Testis (tissue), 3 donors: ENCODE measurements around the gene NUDT16. TPM values are rescaled to one million over a fixed set of nuclear protein-coding genes. Genes with fewer than 3 reads are reported as not detected.

Source experiments
- DNase-seq: peaks from one replicate; pipeline ENCODE4 v3.0.0-alpha.2; 2019
- H3K27ac ChIP-seq, 2 donors: fragments of 200-600 bp; sonication (generic); one replicate each; pipeline ENCODE4 v1.5.1; 2019
- H3K27me3 ChIP-seq: fragments of 200-600 bp; sonication (generic); one replicate; pipeline ENCODE4 v1.5.1; 2019
- H3K36me3 ChIP-seq: fragments of 200-600 bp; sonication (generic); one replicate; pipeline ENCODE4 v1.5.1; 2017; ENCODE audit warnings: low read depth; ENCODE audit errors: missing control alignments
- H3K4me1 ChIP-seq: fragments of 200-600 bp; sonication (generic); one replicate; pipeline ENCODE4 v1.5.1; 2019
- H3K4me3 ChIP-seq, 2 donors: fragments of 200-600 bp; sonication (generic); one replicate each; pipeline ENCODE4 v1.5.1; 2017 to 2019
- H3K9me3 ChIP-seq: fragments of 200-600 bp; sonication (generic); one replicate; pipeline ENCODE4 v1.5.1; 2017
- POLR2A ChIP-seq: fragments of 450-650 bp; IDR thresholded peaks from one replicate; pipeline ENCODE4 v1.6.1; 2017; ENCODE audit warnings: antibody characterized with exemption, mild to moderate bottlenecking, moderate library complexity
- WGBS, 2 donors: methylation state at CpG; one replicate each; pipeline ENCODE4 v1.1.5; 2018; 5-methylcytosine and 5-hydroxymethylcytosine counted together
- intact Hi-C: fragments of 100-400 bp; cut with DNase I; formaldehyde crosslinking; loops from one replicate; pipeline ENCODE4 v1.15.1; 2023; ENCODE audit warnings: low total_unique reads
- polyA plus RNA-seq: library from polyadenylated mRNA; stranded (reverse); fragments of 350-450 nt; fragmentation: Illumina TruSeq; extraction: RNeasy Lipid Tissue Mini Kit (QIAGEN cat#74804); gene quantifications from one replicate; pipeline ENCODE4 v1.2.3, GENCODE V29; 2014; ENCODE audit warnings: low read depth, low replicate concordance; ENCODE audit not compliant: insufficient read depth
- total RNA-seq, 2 donors: library from RNA; depleted of rRNA; stranded (reverse); fragments of >200 nt; gene quantifications; one replicate each; pipeline ENCODE4 v1.2.3, GENCODE V29; 2016
- TF ChIP-seq, protein P1 (sequence below), 3 experiments: fragments of 450-650 bp in 2 of 3; fragments of 200-600 bp in 1 of 3; sonication (generic) in 1 of 3; IDR thresholded peaks; one replicate each; pipeline ENCODE4 v1.5.1; 2016 to 2019; ENCODE audit warnings: antibody characterized with exemption in 3 of 3, mild to moderate bottlenecking in 2 of 3, moderate library complexity in 1 of 3

NUDT16 gene
- total and polyA plus RNA-seq, 3 donors from 2014 or later: 20.6 to 26.4 (median 20.8) TPM

DNA sequence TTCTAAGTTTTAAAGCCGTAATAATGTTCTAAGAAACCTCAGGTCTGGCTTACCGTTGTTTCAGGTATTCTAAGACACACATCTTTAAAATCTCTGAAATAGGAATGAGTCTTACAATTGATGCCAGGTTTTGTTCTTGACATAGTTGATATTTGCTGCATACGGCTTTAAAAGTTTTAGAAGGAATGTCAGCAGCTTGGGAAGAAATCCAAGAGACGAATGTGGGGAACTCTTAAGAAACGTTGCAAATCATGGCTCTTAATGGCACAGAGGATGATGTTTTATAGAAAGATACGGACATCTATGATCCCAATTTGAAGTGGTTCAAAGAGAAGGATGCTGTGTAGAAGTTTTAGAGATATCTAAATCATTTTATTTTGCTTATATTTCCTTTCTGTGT is 11.5 kb downstream of the NUDT16 start:
- Histone ChIP-seq H3K9me3 (no peaks in the 10 kb centered on the region), H3K27ac (no peak overlapping the region), H3K27me3 (no peaks in the 10 kb centered on the region), H3K4me3 (no peak overlapping the region), H3K4me1 (no peaks in the 10 kb centered on the region), H3K36me3 (no peaks in the 10 kb centered on the region)
- TF ChIP-seq POLR2A: no peak
- TF ChIP-seq, protein P1, sequence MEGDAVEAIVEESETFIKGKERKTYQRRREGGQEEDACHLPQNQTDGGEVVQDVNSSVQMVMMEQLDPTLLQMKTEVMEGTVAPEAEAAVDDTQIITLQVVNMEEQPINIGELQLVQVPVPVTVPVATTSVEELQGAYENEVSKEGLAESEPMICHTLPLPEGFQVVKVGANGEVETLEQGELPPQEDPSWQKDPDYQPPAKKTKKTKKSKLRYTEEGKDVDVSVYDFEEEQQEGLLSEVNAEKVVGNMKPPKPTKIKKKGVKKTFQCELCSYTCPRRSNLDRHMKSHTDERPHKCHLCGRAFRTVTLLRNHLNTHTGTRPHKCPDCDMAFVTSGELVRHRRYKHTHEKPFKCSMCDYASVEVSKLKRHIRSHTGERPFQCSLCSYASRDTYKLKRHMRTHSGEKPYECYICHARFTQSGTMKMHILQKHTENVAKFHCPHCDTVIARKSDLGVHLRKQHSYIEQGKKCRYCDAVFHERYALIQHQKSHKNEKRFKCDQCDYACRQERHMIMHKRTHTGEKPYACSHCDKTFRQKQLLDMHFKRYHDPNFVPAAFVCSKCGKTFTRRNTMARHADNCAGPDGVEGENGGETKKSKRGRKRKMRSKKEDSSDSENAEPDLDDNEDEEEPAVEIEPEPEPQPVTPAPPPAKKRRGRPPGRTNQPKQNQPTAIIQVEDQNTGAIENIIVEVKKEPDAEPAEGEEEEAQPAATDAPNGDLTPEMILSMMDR (IDR thresholded peaks at IDR 0.05): no peak
- WGBS, 2 donors: 50 to 66% methylated on average over 6 of the region's 6 CpGs
- intact Hi-C loops: no loop called here
- DNase-seq: no peak

DNA sequence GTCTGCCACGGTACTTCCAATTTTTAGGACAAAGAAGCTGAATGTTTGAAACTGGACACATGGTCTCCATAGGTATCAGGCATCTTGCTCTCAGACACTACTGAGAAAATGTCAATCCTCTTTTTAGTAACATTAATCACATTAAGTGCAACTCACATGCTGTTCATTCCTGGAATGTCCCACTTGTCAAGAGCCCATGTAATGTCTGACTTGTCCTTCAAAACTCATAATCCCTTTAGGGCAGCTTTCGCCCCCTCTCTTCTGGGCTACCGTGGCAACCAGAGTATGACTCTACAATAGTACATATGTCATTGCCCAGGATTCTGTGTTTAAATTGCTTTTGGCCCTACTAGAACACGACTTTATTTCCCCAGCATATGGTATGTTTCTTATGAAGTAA is 12.3 kb downstream of the NUDT16 start:
- Histone ChIP-seq H3K27me3 (no peaks in the 10 kb centered on the region), H3K27ac (no peak overlapping the region), H3K36me3 (no peaks in the 10 kb centered on the region), H3K9me3 (no peaks in the 10 kb centered on the region), H3K4me1 (no peaks in the 10 kb centered on the region), H3K4me3 (no peak overlapping the region)
- TF ChIP-seq, protein P1 (IDR thresholded peaks at IDR 0.05): no peak
- TF ChIP-seq POLR2A: no peak
- no peak for DNase-seq
- intact Hi-C loops: no loop called here
- WGBS, 2 donors: 83 to 88% methylated on average over 4 of the region's 4 CpGs

DNA sequence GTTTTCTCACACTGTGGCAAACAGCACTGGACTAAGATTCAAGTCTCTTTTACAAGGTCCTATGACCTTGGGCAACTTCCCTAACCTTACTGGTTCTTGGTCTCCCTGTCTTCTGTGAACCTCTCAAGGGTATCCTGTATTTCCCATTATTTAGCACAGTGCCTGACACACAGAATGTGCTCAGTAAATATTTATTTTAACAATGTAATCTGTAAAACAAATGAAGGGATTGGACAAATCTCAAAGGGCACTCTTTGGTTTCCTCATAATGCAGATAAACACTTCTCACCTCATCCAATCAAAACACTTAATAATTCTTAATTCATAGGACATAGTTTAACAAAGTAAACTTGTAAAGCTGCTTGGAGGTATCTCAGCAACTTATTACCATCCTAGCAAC is 12.8 kb downstream of the NUDT16 start:
- no peak overlapping the region for H3K27ac ChIP-seq
- H3K4me1 ChIP-seq: no peaks in the 10 kb centered on the region
- TF ChIP-seq, protein P1 (IDR thresholded peaks at IDR 0.05): no peak
- TF ChIP-seq POLR2A: no peak
- DNase-seq: no peak
- intact Hi-C loops: no loop called here
- no peaks in the 10 kb centered on the region for H3K36me3 ChIP-seq
- H3K27me3 ChIP-seq: no peaks in the 10 kb centered on the region
- H3K9me3 ChIP-seq: no peaks in the 10 kb centered on the region
- H3K4me3 ChIP-seq: no peak overlapping the region

- H3K9me3 ChIP-seq: no peaks in the 10 kb centered on the region
Observed at GRCh38 chr3:131396170-131396569, 14.6 kb downstream of the NUDT16 start.

DNA sequence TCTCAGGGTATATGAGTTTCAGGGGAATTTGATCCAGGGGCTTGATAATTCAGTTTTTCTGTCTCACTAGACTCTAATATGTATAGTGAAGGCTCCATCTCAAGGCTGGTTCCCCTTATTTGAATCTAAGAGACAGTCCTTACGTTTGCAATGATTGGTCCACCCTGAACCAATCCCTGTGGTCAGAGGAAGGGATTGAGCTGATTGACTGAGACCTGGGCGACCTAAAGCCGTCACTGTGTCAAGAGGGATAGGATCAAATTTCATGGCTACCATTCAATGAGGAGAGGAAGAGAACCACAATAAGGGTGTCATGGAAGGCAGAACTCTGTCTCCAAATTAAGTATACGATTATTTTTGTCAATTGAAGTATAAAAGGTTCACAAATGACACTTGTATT is 16.3 kb downstream of the NUDT16 start:
- Histone ChIP-seq H3K4me3 (no peak overlapping the region), H3K4me1 (no peaks in the 10 kb centered on the region), H3K36me3 (no peaks in the 10 kb centered on the region), H3K9me3 (no peaks in the 10 kb centered on the region), H3K27me3 (no peaks in the 10 kb centered on the region), H3K27ac (no peak overlapping the region)
- 84% methylated on average over 4 of the region's 4 CpGs for WGBS, 2 donors
- no peak for DNase-seq
- intact Hi-C loops: no loop called here
- TF ChIP-seq, protein P1 (IDR thresholded peaks at IDR 0.05): no peak
- TF ChIP-seq POLR2A: no peak

More at GRCh38 chr3:131396170-131396569, 14.6 kb downstream of the NUDT16 start:
- H3K4me3 ChIP-seq: no peak overlapping the region
- no peak for DNase-seq
- no peaks in the 10 kb centered on the region for H3K4me1 ChIP-seq
- TF ChIP-seq, protein P1 (IDR thresholded peaks at IDR 0.05): no peak
- TF ChIP-seq POLR2A: no peak
- H3K27me3 ChIP-seq: no peaks in the 10 kb centered on the region
- H3K36me3 ChIP-seq: no peaks in the 10 kb centered on the region
- no peak overlapping the region for H3K27ac ChIP-seq
- intact Hi-C loops: no loop called here
